ENCODE measurements around the gene STX17.
"Not testable (repeated sequence)": the region's sequence is repeated elsewhere in the genome, so short reads cannot be mapped to it uniquely, and the experiment has no call there.

STX17 gene

GRCh38 chr9:99906403-99907207 lies at the start of gene STX17:
TSS of gene STX17 (plus strand) at chr9:99906654. CDS start at chr9:99915240, 8,586 bp downstream.
- peak; percentile 91 for DNase-seq

GRCh38 chr9:99857576-99857975 lies 48.9 kb upstream of the STX17 start:
- DNase-seq, result not testable (repeated sequence)

GRCh38 chr9:99858087-99858486 lies 48.4 kb upstream of the STX17 start:
- DNase-seq, result no peak

GRCh38 chr9:99859243-99859980 lies 47.0 kb upstream of the STX17 start:
- DNase-seq, result no peak

- no peak for DNase-seq
Observed at GRCh38 chr9:99860266-99860665, 46.2 kb upstream of the STX17 start.

- no peak for DNase-seq
Observed at GRCh38 chr9:99863955-99864354, 42.5 kb upstream of the STX17 start.

GRCh38 chr9:99866398-99866797 lies 40.1 kb upstream of the STX17 start:
- no peak for DNase-seq

GRCh38 chr9:99867536-99867935 lies 38.9 kb upstream of the STX17 start:
- no peak for DNase-seq

- DNase-seq, result no peak
Observed at GRCh38 chr9:99867968-99868367, 38.5 kb upstream of the STX17 start.

GRCh38 chr9:99868845-99869244 lies 37.6 kb upstream of the STX17 start:
- no peak for DNase-seq

- no peak for DNase-seq
Observed at GRCh38 chr9:99870126-99870525, 36.3 kb upstream of the STX17 start.

- no peak for DNase-seq
Observed at GRCh38 chr9:99873531-99873930, 32.9 kb upstream of the STX17 start.

- DNase-seq, result no peak
Observed at GRCh38 chr9:99873943-99874584, 32.4 kb upstream of the STX17 start.

- no peak for DNase-seq
Observed at GRCh38 chr9:99876190-99876589, 30.3 kb upstream of the STX17 start.

- DNase-seq, result no peak
Observed at GRCh38 chr9:99878651-99879050, 27.8 kb upstream of the STX17 start.

GRCh38 chr9:99881769-99882168 lies 24.7 kb upstream of the STX17 start:
- no peak for DNase-seq

- no peak for DNase-seq
Observed at GRCh38 chr9:99885747-99886146, 20.7 kb upstream of the STX17 start.

GRCh38 chr9:99889120-99889519 lies 17.3 kb upstream of the STX17 start:
- no peak for DNase-seq

GRCh38 chr9:99894826-99895225 lies 11.6 kb upstream of the STX17 start:
- no peak for DNase-seq

GRCh38 chr9:99895510-99895909 lies 10.9 kb upstream of the STX17 start:
- DNase-seq, result no peak

GRCh38 chr9:99896119-99896518 lies 10.3 kb upstream of the STX17 start:
- DNase-seq, result no peak

- no peak for DNase-seq
Observed at GRCh38 chr9:99903393-99903792, 3.1 kb upstream of the STX17 start.

- no peak for DNase-seq
Observed at GRCh38 chr9:99905833-99906402, 536 bp upstream of the STX17 start.

- DNase-seq, result no peak
Observed at GRCh38 chr9:99907208-99907532, 716 bp downstream of the STX17 start.

All from activated T-cell treated with anti-CD3 and anti-CD28 coated beads, Interleukin-2, amount 50 U/mL, for 1 hour (primary cell).